ENCODE measurements around the gene MSI2. TPM values are rescaled to one million over a fixed set of nuclear protein-coding genes. Genes with fewer than 3 reads are reported as not detected.

Gene MSI2
- total RNA-seq, 1 donor: 46.6 TPM

DNA sequence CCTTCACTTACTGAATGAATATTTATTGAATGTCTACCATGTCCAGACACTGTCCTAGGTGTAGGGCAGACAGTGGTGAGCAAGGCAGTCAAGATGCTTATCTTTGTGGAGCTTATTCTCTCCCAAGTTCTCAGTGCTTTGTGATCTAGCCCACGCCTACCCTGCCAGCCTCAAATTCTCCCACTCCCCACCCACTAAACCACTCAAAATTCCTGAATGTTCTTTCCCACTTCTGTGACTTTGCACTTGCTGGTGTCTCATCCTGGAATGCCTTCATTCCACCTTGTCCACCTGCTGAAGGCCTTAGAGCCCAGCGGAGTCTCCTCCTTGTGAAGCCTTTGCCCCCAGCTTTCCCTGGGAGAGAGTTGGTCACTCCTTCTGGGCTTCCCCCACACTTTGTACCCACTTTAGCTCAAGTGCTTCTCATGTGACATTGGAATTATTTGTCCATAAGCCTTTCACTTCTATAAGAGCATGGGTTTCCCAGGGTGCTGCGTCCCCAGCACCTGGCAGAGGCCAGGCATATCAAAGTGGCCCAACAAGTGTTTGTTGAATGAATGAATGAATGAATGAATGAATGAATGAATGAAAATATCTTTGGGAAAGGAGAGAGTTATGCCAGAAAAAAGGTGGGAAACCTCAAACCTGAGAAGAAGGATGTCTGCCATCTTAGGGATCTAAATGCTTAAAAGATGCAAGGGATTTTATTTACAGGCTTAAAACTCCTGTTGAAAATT lies 465.8 kb downstream of the MSI2 start:
- Histone ChIP-seq H3K4me3 (ENCODE audit: low read length) (no peak overlapping the region), H3K9me3 (ENCODE audit: low read depth, low read length) (no peaks in the 10 kb centered on the region), H3K4me1 (ENCODE audit: insufficient read depth, low read length) (peaks cover 15% of the 10 kb centered on the region), H3K27me3 (ENCODE audit: insufficient read depth, low read length) (no peaks in the 10 kb centered on the region)

GRCh38 chr17:57722704-57723043 lies 466.4 kb downstream of the MSI2 start:
- Histone ChIP-seq H3K4me3 (ENCODE audit: low read length) (no peak overlapping the region), H3K27me3 (ENCODE audit: insufficient read depth, low read length) (no peaks in the 10 kb centered on the region), H3K9me3 (ENCODE audit: low read depth, low read length) (no peaks in the 10 kb centered on the region), H3K4me1 (ENCODE audit: insufficient read depth, low read length) (peaks cover 15% of the 10 kb centered on the region)

DNA sequence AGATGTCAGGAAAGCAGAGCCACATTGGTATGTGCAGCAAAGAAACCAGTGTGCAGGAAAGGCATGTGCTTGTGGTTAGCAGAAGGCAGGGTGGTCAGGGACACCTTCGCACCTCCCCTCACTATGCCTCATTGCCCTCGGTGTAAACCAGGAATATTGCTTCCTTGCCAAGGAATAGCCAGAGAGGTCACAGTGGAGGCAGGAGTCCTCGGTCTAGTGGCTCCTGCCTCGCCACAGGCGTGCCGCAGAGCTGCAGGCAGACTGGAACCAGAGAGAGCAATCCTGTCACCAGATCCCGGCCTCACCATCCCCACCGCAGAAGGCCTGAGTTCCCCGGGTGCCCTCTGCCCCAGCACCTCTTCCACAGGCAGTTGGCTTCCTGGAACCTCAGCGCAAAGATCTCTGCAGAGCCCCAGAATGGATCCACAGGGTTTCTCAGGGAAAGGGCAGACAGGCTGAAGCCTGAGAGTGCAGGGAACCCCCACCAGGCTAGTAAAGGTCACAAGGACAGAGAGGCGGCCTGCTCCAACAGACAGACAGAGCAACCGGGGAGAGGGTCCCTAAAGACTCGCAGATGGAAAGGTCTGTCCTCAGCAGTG lies 467.2 kb downstream of the MSI2 start:
- H3K9me3 ChIP-seq (ENCODE audit: low read depth, low read length): no peaks in the 10 kb centered on the region
- no peak overlapping the region for H3K4me3 ChIP-seq (ENCODE audit: low read length)
- H3K27me3 ChIP-seq (ENCODE audit: insufficient read depth, low read length): no peaks in the 10 kb centered on the region
- peaks cover 15% of the 10 kb centered on the region for H3K4me1 ChIP-seq (ENCODE audit: insufficient read depth, low read length)

GRCh38 chr17:57724026-57724728 lies 467.9 kb downstream of the MSI2 start:
- no peak overlapping the region for H3K4me3 ChIP-seq (ENCODE audit: low read length)
- no peaks in the 10 kb centered on the region for H3K9me3 ChIP-seq (ENCODE audit: low read depth, low read length)

GRCh38 chr17:57724729-57725125 lies 468.4 kb downstream of the MSI2 start:
- no peak overlapping the region for H3K4me3 ChIP-seq (ENCODE audit: low read length)
- H3K9me3 ChIP-seq (ENCODE audit: low read depth, low read length): no peaks in the 10 kb centered on the region
- no peaks in the 10 kb centered on the region for H3K27me3 ChIP-seq (ENCODE audit: insufficient read depth, low read length)
- H3K4me1 ChIP-seq (ENCODE audit: insufficient read depth, low read length): peaks cover 15% of the 10 kb centered on the region

More at GRCh38 chr17:57724026-57724728, 467.9 kb downstream of the MSI2 start:
- Histone ChIP-seq H3K4me1 (ENCODE audit: insufficient read depth, low read length) (peaks cover 15% of the 10 kb centered on the region), H3K27me3 (ENCODE audit: insufficient read depth, low read length) (no peaks in the 10 kb centered on the region)

GRCh38 chr17:57726213-57726790 lies 470.0 kb downstream of the MSI2 start:
- Histone ChIP-seq H3K27me3 (ENCODE audit: insufficient read depth, low read length) (no peaks in the 10 kb centered on the region), H3K4me1 (ENCODE audit: insufficient read depth, low read length) (peaks cover 15% of the 10 kb centered on the region), H3K9me3 (ENCODE audit: low read depth, low read length) (no peaks in the 10 kb centered on the region), H3K4me3 (ENCODE audit: low read length) (no peak overlapping the region)

- peaks cover 15% of the 10 kb centered on the region for H3K4me1 ChIP-seq (ENCODE audit: insufficient read depth, low read length)
- H3K4me3 ChIP-seq (ENCODE audit: low read length): no peak overlapping the region
- H3K9me3 ChIP-seq (ENCODE audit: low read depth, low read length): no peaks in the 10 kb centered on the region
- H3K27me3 ChIP-seq (ENCODE audit: insufficient read depth, low read length): no peaks in the 10 kb centered on the region
These were observed 470.5 kb downstream of the MSI2 start for GRCh38 chr17:57726838-57727237.

GRCh38 chr17:57727630-57728175 lies 471.4 kb downstream of the MSI2 start:
- H3K4me3 ChIP-seq (ENCODE audit: low read length): no peak overlapping the region
- no peaks in the 10 kb centered on the region for H3K9me3 ChIP-seq (ENCODE audit: low read depth, low read length)
- H3K4me1 ChIP-seq (ENCODE audit: insufficient read depth, low read length): peaks cover 15% of the 10 kb centered on the region
- no peaks in the 10 kb centered on the region for H3K27me3 ChIP-seq (ENCODE audit: insufficient read depth, low read length)

DNA sequence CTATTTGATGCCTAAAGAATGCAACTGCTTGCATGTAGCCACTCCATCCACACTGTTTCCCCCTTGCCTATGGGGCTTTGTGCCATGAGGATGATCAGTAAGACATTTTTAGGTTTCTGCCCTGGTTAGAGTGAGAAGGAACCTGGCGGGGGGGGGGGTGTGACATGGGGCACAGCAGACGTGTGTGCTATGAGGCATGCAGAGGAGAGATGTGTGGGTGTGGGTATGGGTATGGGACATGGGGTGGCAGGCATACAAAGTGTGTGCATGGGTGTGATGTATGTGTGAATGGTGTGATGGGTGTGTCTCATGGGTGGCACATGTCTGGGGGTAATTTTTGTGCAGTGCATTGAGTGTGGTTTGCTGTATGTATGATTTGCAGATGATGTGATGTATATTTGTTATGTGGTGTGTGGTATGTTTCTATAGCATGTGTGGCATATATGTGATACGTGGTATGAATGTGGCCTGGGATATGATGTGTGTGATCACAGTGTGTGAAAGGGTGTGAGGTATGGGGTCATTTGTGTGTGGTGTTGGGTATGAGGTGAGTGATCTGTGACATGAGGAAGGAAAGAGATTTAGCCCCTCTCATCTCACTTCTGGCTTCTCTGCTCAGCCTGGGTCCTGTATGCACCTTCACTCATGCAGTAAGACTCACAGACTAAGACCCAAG lies 473.8 kb downstream of the MSI2 start:
- no peaks in the 10 kb centered on the region for H3K9me3 ChIP-seq (ENCODE audit: low read depth, low read length)
- no peak overlapping the region for H3K4me3 ChIP-seq (ENCODE audit: low read length)
- no peaks in the 10 kb centered on the region for H3K4me1 ChIP-seq (ENCODE audit: insufficient read depth, low read length)
- H3K27me3 ChIP-seq (ENCODE audit: insufficient read depth, low read length): no peaks in the 10 kb centered on the region

DNA sequence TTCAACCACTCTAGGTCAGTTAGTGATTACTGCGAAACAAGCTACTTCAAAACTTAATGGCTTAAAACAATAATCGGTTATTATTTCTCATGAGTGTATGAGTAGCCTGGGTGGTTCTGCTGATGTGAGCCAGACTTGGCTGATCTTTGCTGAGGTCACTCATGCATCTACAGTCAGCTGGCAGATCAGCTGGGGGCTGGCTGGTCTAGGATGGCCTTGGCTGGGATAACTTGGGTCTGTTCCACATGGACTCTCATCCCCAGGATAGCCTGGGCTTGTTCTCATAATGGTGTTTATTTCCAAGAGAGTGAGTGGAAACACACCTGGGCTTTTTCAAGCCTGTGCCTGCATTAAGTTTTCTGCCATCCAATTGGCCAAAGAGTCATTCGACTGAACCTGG lies 475.7 kb downstream of the MSI2 start:
- Histone ChIP-seq H3K4me1 (ENCODE audit: insufficient read depth, low read length) (no peaks in the 10 kb centered on the region), H3K27me3 (ENCODE audit: insufficient read depth, low read length) (no peaks in the 10 kb centered on the region), H3K4me3 (ENCODE audit: low read length) (no peak overlapping the region), H3K9me3 (ENCODE audit: low read depth, low read length) (no peaks in the 10 kb centered on the region)

GRCh38 chr17:57733085-57733484 lies 476.8 kb downstream of the MSI2 start:
- H3K27me3 ChIP-seq (ENCODE audit: insufficient read depth, low read length): no peaks in the 10 kb centered on the region
- H3K9me3 ChIP-seq (ENCODE audit: low read depth, low read length): no peaks in the 10 kb centered on the region
- no peak overlapping the region for H3K4me3 ChIP-seq (ENCODE audit: low read length)
- no peaks in the 10 kb centered on the region for H3K4me1 ChIP-seq (ENCODE audit: insufficient read depth, low read length)

Other genes with a start within 250 kb of the MSI2 start
- gene AKAP1, start 171.3 kb upstream of the MSI2 start, total RNA-seq: 6.9 TPM